ENCODE data around the gene PTMS. TPM values are rescaled to one million over a fixed set of nuclear protein-coding genes. Genes with fewer than 3 reads are reported as not detected.

Gene PTMS
- total and polyA plus RNA-seq, 5 donors from 2014 or later, result 1.3 to 15.0 (median 3.2) TPM

DNA sequence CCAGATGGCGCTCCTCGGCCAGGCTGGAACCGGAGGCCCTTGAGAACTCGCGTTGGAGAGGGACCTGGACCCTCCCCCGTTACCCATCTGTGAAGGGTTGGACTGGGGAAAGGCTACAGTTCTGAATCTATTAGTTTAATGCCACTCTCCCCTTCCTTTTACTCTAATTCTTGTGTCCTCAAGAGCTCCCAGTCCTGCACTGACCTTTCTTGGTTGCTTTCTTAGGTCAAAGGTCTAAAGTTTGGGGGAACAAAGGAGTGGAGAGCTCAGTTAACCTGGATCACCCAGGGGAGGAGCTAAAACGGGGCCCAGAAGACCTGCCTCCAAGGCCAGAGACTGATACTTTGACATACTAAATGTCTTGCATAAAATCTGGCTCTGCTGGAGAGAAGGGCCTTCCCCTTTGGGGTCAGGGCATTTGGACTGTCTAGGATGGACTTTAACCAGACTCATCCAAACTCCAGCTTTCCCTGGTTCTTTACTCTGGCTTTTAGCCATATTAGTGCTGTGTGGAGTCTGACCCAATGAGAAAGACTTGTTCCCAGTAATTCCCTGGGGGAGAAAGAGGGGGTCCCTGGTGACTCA is 12.3 kb upstream of the PTMS start:
- peaks cover 21% of the 10 kb centered on the region for H3K36me3 ChIP-seq (ENCODE audit: control insufficient read depth, insufficient read depth, low read length)
- peaks cover 0 to 26% (median 9%) of the 10 kb centered on the region in 4 donors for H3K4me1 Mint-ChIP-seq
- H3K27me3 Mint-ChIP-seq, result peaks cover 14% of the 10 kb centered on the region

GRCh38 chr12:6754411-6754810 is 11.8 kb upstream of the PTMS start:
- H3K27ac ChIP-seq (ENCODE audit: insufficient read depth, low read length, poor library complexity, severe bottlenecking), result no peak overlapping the region
- H3K36me3 Mint-ChIP-seq, result peaks cover 4% of the 10 kb centered on the region
- no peak for DNase-seq

More for the DNA sequence above, 12.3 kb upstream of the PTMS start:
- no peak for ATAC-seq (ENCODE audit: low read depth in 2 of 2)
- Histone ChIP-seq H3K9me3 (ENCODE audit: control insufficient read depth in 2 of 2, low read length in 2 of 2) (no peaks in the 10 kb centered on the region), H3K27ac (ENCODE audit: insufficient read depth, low read length, poor library complexity, severe bottlenecking) (peak overlapping the region; percentile 95), H3K4me1 (ENCODE audit: control insufficient read depth, insufficient read depth, low read length, poor library complexity, severe bottlenecking) (peaks cover 22% of the 10 kb centered on the region), H3K27me3 (ENCODE audit: control insufficient read depth, insufficient read depth, low read length) (no peaks in the 10 kb centered on the region), H3K4me3 (ENCODE audit: low read depth, low read length) (peak overlapping the region; percentile 81)
- Mint-ChIP-seq H3K9me3 (peaks cover 0 to 2% (median 0%) of the 10 kb centered on the region in 7 donors), H3K27ac (peak overlapping the region; percentile 98), H3K4me3 (peak overlapping the region; percentile 95 to 100 (median 98)), H3K36me3 (peaks cover 8% of the 10 kb centered on the region)
- DNase-seq, result no peak

DNA sequence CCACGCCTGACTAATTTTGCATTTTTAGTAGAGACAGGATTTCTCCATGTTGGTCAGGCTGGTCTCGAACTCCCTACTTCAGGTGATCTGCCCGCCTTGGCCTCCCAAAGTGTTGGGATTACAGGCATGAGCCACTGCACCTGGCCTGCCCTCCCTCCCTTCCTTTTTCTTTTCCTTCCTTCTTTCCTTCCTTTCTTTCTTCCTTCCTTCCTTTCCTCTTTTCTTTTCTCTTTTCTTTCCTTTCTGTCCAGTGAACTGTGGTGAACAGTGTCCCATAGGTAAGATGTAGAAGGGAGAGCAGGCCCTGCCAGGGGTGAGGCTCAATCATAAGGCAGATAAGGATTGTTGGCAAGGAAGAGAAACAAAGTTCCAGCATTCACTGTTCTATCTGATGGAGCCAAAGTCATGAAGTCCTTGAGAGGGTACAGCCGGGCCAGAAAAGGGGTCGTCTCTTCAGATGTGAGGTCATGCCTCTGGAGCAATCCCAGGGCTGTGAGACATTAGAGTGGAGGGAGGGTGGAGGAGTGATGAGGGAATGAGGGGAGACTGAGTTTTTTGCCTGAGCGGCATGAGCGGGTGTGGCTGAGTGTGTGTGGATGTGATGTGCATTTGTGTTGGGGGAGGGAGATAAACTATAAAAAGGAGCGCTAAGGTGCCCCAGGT is 9.0 kb upstream of the PTMS start:
- DNase-seq, result no peak
- Histone ChIP-seq H3K27me3 (ENCODE audit: control insufficient read depth, insufficient read depth, low read length) (no peaks in the 10 kb centered on the region), H3K36me3 (ENCODE audit: control insufficient read depth, insufficient read depth, low read length) (no peaks in the 10 kb centered on the region), H3K27ac (ENCODE audit: insufficient read depth, low read length, poor library complexity, severe bottlenecking) (no peak overlapping the region), H3K4me3 (ENCODE audit: low read depth, low read length) (no peak overlapping the region), H3K9me3 (ENCODE audit: control insufficient read depth in 2 of 2, low read length in 2 of 2) (no peaks in the 10 kb centered on the region), H3K4me1 (ENCODE audit: control insufficient read depth, insufficient read depth, low read length, poor library complexity, severe bottlenecking) (peaks cover 15% of the 10 kb centered on the region)
- no peaks in the 10 kb centered on the region for H3K36me3 Mint-ChIP-seq
- H3K4me3 Mint-ChIP-seq, result peak overlapping the region in 2 of 4 donors; percentile 29 to 31
- ATAC-seq (ENCODE audit: low read depth in 2 of 2), result no peak
- H3K4me1 Mint-ChIP-seq, result peaks cover under 1 to 12% (median 6%) of the 10 kb centered on the region in 4 donors
- H3K27ac Mint-ChIP-seq, result no peak overlapping the region
- H3K27me3 Mint-ChIP-seq, result peaks cover 19% of the 10 kb centered on the region
- peaks cover 0 to 5% (median 0%) of the 10 kb centered on the region in 7 donors for H3K9me3 Mint-ChIP-seq

More at GRCh38 chr12:6754411-6754810, 11.8 kb upstream of the PTMS start:
- Mint-ChIP-seq H3K9me3 (peaks cover 0 to 3% (median 0%) of the 10 kb centered on the region in 7 donors), H3K27me3 (peaks cover 15% of the 10 kb centered on the region), H3K4me1 (peaks cover 0 to 26% (median 9%) of the 10 kb centered on the region in 4 donors), H3K4me3 (peak overlapping the region; percentile 15 to 83 (median 71)), H3K27ac (peak overlapping the region in 1 of 3 donors; percentile 21)
- no peak overlapping the region for H3K4me3 ChIP-seq (ENCODE audit: low read depth, low read length)
- H3K4me1 ChIP-seq (ENCODE audit: control insufficient read depth, insufficient read depth, low read length, poor library complexity, severe bottlenecking), result peaks cover 22% of the 10 kb centered on the region
- H3K36me3 ChIP-seq (ENCODE audit: control insufficient read depth, insufficient read depth, low read length), result peaks cover 17% of the 10 kb centered on the region
- ATAC-seq (ENCODE audit: low read depth in 2 of 2), result no peak
- no peaks in the 10 kb centered on the region for H3K9me3 ChIP-seq (ENCODE audit: control insufficient read depth in 2 of 2, low read length in 2 of 2)
- H3K27me3 ChIP-seq (ENCODE audit: control insufficient read depth, insufficient read depth, low read length), result no peaks in the 10 kb centered on the region

DNA sequence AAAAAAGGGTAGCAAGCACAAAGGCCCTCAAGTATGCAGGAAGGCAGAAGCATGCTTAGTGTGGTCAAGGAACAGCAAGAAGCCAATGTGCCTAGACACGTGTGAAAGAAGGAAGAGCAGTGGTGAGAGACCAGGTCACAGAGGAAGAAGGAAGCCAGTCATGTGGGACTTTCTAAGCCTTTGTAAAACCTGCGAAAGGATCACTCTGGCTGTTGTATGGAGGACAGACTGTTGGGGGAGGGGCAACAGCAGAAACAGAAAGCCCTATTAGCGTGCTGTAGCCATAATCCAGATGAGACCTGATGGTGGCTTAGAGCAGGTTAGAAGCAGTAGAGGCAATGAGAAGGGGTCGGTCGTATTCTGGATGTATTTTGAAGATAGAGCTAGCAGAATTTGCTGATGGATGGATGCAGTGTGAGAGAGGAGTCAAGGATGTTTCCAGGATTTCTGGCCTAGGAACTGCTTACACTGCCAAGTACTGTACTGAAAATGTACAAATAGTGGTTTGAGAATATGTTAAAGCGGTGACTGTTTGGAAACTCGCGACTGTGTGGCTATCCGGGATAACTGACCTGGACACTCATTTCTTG is 7.6 kb upstream of the PTMS start:
- H3K27ac Mint-ChIP-seq, result no peak overlapping the region
- DNase-seq (no peak), ATAC-seq (ENCODE audit: low read depth in 2 of 2) (no peak)
- Histone ChIP-seq H3K9me3 (ENCODE audit: control insufficient read depth in 2 of 2, low read length in 2 of 2) (no peaks in the 10 kb centered on the region), H3K27ac (ENCODE audit: insufficient read depth, low read length, poor library complexity, severe bottlenecking) (no peak overlapping the region), H3K27me3 (ENCODE audit: control insufficient read depth, insufficient read depth, low read length) (peaks cover 5% of the 10 kb centered on the region), H3K4me1 (ENCODE audit: control insufficient read depth, insufficient read depth, low read length, poor library complexity, severe bottlenecking) (peaks cover 4% of the 10 kb centered on the region), H3K36me3 (ENCODE audit: control insufficient read depth, insufficient read depth, low read length) (no peaks in the 10 kb centered on the region), H3K4me3 (ENCODE audit: low read depth, low read length) (no peak overlapping the region)
- no peaks in the 10 kb centered on the region for H3K36me3 Mint-ChIP-seq
- H3K4me1 Mint-ChIP-seq, result peaks cover 3 to 6% (median 4%) of the 10 kb centered on the region in 4 donors
- no peak overlapping the region for H3K4me3 Mint-ChIP-seq
- H3K9me3 Mint-ChIP-seq, result peaks cover 0 to 5% (median 0%) of the 10 kb centered on the region in 7 donors
- peaks cover 24% of the 10 kb centered on the region for H3K27me3 Mint-ChIP-seq

- Mint-ChIP-seq H3K27ac (no peak overlapping the region), H3K27me3 (peaks cover 30% of the 10 kb centered on the region), H3K9me3 (peaks cover 0 to 6% (median 0%) of the 10 kb centered on the region in 7 donors), H3K36me3 (no peaks in the 10 kb centered on the region), H3K4me1 (peaks cover 0 to 9% (median 4%) of the 10 kb centered on the region in 4 donors), H3K4me3 (no peak overlapping the region)
- no peak overlapping the region for H3K27ac ChIP-seq (ENCODE audit: insufficient read depth, low read length, poor library complexity, severe bottlenecking)
- no peaks in the 10 kb centered on the region for H3K9me3 ChIP-seq (ENCODE audit: control insufficient read depth in 2 of 2, low read length in 2 of 2)
- no peak for ATAC-seq (ENCODE audit: low read depth in 2 of 2)
- no peak overlapping the region for H3K4me3 ChIP-seq (ENCODE audit: low read depth, low read length)
- no peaks in the 10 kb centered on the region for H3K36me3 ChIP-seq (ENCODE audit: control insufficient read depth, insufficient read depth, low read length)
- DNase-seq, result no peak
- H3K4me1 ChIP-seq (ENCODE audit: control insufficient read depth, insufficient read depth, low read length, poor library complexity, severe bottlenecking), result peaks cover 6% of the 10 kb centered on the region
- peaks cover 5% of the 10 kb centered on the region for H3K27me3 ChIP-seq (ENCODE audit: control insufficient read depth, insufficient read depth, low read length)
Measured at GRCh38 chr12:6759741-6760140, 6.4 kb upstream of the PTMS start.

DNA sequence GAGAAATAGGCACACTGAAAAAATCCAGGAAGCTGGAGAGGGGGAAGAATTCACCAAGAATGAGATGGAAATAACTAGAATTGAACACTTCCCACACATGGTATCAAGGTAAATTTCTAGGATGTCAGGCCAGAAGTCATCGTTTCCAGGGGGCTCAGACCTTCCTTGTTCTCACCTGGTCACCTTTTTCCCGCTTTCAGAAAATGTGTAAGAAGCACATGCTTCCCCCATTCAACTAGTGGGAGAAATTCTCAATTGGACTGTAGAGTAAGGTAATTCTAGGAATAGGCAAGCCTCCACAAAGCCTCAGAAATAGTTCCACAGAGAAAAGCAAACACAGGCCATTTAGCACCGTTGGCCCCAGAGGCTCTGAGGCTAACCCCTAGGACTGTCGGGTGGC is 2.8 kb upstream of the PTMS start:
- no peak for ATAC-seq (ENCODE audit: low read depth in 2 of 2)
- H3K4me1 ChIP-seq (ENCODE audit: control insufficient read depth, insufficient read depth, low read length, poor library complexity, severe bottlenecking), result peaks cover 25% of the 10 kb centered on the region
- peaks cover 0 to 11% (median 0%) of the 10 kb centered on the region in 7 donors for H3K9me3 Mint-ChIP-seq
- H3K27ac Mint-ChIP-seq, result peak overlapping the region in 1 of 3 donors; percentile 60
- H3K27me3 ChIP-seq (ENCODE audit: control insufficient read depth, insufficient read depth, low read length), result peaks cover 17% of the 10 kb centered on the region
- no peak overlapping the region for H3K4me3 ChIP-seq (ENCODE audit: low read depth, low read length)
- no peaks in the 10 kb centered on the region for H3K36me3 ChIP-seq (ENCODE audit: control insufficient read depth, insufficient read depth, low read length)
- peaks cover 11 to 37% (median 13%) of the 10 kb centered on the region in 4 donors for H3K4me1 Mint-ChIP-seq
- H3K27me3 Mint-ChIP-seq, result peaks cover 55% of the 10 kb centered on the region
- H3K27ac ChIP-seq (ENCODE audit: insufficient read depth, low read length, poor library complexity, severe bottlenecking), result no peak overlapping the region
- H3K9me3 ChIP-seq (ENCODE audit: control insufficient read depth in 2 of 2, low read length in 2 of 2), result no peaks in the 10 kb centered on the region
- H3K4me3 Mint-ChIP-seq, result peak overlapping the region in 1 of 4 donors; percentile 72
- DNase-seq, result no peak
- H3K36me3 Mint-ChIP-seq, result no peaks in the 10 kb centered on the region

GRCh38 chr12:6764011-6764828 is 1.9 kb upstream of the PTMS start:
- peaks cover 25% of the 10 kb centered on the region for H3K4me1 ChIP-seq (ENCODE audit: control insufficient read depth, insufficient read depth, low read length, poor library complexity, severe bottlenecking)
- DNase-seq (peak; percentile 45 to 79 (median 54)), ATAC-seq (ENCODE audit: low read depth in 2 of 2) (peak; percentile 69 to 77)
- H3K9me3 Mint-ChIP-seq, result peaks cover 0 to 8% (median 0%) of the 10 kb centered on the region in 7 donors
- no peaks in the 10 kb centered on the region for H3K36me3 ChIP-seq (ENCODE audit: control insufficient read depth, insufficient read depth, low read length)
- H3K4me3 Mint-ChIP-seq, result peak overlapping the region; percentile 36 to 88 (median 80)
- no peak overlapping the region for H3K27ac ChIP-seq (ENCODE audit: insufficient read depth, low read length, poor library complexity, severe bottlenecking)
- peaks cover 59% of the 10 kb centered on the region for H3K27me3 Mint-ChIP-seq
- peaks cover 11 to 41% (median 14%) of the 10 kb centered on the region in 4 donors for H3K4me1 Mint-ChIP-seq
- H3K27ac Mint-ChIP-seq, result peak overlapping the region in 1 of 3 donors; percentile 48
- H3K4me3 ChIP-seq (ENCODE audit: low read depth, low read length), result no peak overlapping the region
- peaks cover 17% of the 10 kb centered on the region for H3K27me3 ChIP-seq (ENCODE audit: control insufficient read depth, insufficient read depth, low read length)
- H3K36me3 Mint-ChIP-seq, result no peaks in the 10 kb centered on the region
- no peaks in the 10 kb centered on the region for H3K9me3 ChIP-seq (ENCODE audit: control insufficient read depth in 2 of 2, low read length in 2 of 2)

All from CD4-positive, CD25-positive, alpha-beta regulatory T cell (primary cell).